Activated CD4-positive, alpha-beta T cell treated with anti-CD3 and anti-CD28 coated beads, Interleukin-2, amount 50 U/mL, for 16 hours (primary cell): ENCODE data around the gene RFTN1.
"Not testable (repeated sequence)": the region's sequence is repeated elsewhere in the genome, so short reads cannot be mapped to it uniquely, and the experiment has no call there.

ENCODE experiments used
- DNase-seq: peaks from one replicate; pipeline ENCODE4 v3.0.0-alpha.2; 2020

RFTN1 gene

DNA sequence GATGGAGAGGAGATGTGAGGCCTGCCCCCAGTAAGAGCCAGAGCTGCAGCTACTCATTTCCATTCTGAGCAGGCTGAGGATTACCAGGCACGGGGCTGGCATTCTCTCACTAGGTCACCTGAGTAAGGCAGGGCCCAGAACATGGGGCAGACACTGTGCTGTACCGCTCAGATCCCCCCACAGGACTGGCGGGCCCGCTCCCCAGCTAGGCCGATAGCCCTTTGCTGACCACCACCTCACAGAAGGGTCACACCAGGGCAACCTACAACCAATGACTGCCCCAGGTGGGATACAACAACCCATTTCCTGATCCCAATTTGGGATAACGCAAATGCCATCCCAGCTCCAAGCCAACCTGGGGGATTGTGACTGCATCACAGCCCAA lies 195.9 kb downstream of the RFTN1 start:
- DNase-seq: no peak

DNA sequence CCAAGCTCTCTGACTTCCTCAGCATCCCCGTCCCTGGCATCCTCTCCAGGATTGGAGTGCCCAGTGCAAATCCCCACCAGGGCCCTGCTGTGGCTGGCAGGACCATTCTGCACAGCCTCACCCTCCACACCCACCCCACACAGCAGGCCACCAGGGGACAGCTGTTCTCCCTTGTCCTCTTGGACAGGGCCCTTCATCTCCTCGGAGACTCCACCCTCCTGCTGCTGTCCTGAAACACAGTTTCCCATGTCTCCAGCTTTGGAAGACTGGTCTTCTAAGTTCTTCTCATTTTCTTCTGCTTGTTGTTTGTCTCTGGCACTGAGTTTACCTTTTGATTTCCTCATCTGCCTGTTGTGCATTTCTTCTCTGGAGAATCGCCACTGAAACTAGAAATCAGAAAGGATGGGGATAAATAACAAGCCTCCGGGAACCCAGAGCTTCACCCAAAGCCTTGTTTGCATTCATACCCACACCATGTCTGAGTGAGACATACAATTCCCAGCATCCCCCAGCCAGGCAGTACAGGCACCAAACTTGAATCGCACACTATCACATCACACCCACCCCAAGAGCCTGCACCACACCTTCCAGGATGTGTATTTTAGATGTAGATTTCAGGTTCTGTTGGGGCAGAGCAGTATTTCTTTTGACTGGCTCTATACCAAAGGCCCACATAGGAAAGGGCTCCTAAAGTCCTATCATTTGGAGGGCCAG lies 196.5 kb downstream of the RFTN1 start:
- no peak for DNase-seq

DNA sequence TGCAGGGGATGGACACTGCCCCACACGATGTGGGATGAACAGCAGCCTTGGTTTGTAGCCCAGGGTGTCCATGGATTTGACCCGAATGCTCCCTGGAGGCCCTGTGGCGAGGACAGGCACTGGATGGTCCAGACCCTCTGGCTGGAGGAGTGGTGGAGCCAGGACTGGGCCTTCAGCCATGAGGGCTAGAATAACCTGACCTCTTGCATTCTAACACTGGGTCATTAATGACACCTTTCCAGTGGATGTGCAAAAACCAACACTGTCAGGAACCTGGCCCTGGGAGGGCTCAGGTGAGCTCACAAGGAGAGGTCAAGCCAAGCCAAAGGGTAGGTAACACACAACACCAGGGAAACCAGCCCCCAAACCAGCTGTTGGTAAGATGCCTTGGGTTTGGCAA lies 197.1 kb downstream of the RFTN1 start:
- DNase-seq: no peak

DNA sequence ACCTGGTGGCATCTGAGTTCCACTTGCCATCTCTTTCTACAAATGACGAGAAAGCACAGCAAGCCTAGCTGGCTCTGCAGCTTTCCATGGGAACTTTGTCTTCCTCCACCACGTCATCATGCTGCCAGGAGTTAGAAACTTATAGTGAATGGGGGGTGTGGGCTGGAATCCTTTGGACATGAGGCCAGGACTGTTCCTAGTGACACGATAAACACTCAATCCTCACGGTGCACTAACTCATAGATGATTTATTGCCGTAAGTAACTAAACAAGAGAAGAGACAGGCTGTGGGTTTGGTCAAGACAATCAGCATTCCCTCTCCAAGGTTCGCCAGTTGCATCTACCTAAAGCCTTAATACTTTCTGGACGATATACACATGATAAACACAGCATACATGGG lies 197.9 kb downstream of the RFTN1 start:
- DNase-seq: no peak

DNA sequence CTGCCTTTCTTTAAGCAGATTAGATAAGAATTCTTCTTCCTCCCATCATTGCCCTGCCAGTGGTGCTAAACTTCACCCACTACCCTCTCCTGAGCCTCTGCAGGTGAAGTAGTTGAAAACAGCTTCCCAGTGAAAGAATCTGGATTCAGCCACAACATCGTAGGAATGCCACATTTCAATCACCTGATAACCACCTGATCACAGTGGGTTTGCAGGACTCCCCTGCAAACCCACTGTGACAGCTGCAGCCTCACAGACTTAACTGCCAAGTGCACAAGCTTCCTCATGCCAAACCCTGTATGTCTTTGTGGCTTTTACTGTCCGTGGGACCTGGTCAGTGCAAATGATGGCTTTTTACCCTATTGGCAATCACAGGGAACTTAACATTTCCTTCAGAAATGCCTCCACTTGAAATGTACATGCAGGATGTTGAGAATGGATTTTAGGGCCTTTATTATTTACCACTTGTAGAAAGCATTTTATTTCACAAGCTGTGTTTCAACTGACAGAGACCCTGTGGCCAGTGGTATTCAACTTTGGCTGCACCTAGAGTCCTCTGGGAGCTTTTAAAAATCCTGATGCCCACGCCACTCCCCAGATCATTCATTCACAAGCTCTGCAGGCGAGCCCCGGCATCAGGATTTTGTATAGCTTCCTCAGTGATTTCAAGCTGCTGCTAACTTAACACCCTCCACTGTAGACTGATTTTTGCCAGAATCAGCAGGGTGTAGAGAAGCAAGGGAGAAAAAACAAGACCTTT lies 199.4 kb downstream of the RFTN1 start:
- no peak for DNase-seq

DNA sequence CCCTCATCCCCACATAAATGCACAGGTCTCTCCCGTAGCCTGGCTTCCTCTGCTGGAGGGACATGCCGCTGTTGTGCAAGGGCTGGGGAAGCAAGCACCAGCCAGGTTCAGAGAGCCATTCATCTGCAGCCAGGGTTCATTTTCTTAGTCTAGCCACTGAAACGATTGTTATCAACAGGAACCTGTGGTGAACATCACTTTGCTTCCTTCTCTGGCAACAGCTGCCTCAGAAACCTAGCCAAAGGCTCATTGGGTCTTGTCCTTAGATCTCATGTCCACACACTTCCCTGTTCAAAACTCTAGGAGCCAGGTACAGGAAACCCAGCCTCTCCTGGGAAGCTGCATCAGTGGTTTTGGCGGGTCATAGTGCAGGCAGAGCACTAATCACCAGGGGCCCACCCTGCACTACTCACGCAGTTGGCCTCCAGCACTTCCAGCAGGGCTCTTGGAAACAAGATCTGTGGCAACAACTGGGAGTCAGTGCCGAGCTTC lies 201.5 kb downstream of the RFTN1 start:
- DNase-seq: peak; percentile 82

DNA sequence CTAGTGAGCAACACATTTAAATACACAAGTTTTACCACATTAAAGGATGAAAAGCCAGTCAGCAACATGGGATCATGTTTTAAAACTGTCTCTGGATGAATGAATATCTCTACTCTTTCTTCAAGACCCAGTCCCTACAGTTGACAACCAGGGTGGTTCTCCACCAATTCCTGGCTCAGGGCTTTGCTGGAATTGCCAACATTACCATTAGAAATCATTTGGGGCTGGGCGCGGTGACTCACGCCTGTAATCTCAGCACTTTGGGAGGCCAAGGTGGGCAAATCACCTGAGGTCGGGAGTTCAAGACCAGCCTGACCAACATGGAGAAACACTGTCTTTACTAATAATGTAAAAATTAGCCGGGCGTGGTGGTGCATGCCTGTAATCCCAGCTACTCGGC lies 203.0 kb downstream of the RFTN1 start:
- not testable (repeated sequence) for DNase-seq

DNA sequence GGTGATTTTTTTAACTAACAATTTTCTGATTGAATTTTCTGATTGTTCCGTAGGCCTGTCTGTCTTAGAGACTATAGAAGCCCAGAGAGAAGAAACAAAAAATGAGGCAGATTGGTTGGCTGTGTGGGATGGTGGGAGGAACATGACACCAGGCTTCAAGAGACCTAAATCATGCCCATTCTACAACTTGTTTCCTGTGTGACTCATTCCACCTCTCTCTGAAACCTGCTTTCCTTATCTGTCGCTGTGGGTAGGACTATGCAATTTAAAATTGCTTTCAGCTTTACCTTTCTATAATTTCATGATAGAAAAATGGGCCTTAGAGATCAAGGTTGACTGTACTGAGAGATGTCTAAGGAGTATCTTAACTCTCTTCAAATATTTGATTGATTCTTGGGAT lies 203.9 kb downstream of the RFTN1 start:
- peak; percentile 92 for DNase-seq

DNA sequence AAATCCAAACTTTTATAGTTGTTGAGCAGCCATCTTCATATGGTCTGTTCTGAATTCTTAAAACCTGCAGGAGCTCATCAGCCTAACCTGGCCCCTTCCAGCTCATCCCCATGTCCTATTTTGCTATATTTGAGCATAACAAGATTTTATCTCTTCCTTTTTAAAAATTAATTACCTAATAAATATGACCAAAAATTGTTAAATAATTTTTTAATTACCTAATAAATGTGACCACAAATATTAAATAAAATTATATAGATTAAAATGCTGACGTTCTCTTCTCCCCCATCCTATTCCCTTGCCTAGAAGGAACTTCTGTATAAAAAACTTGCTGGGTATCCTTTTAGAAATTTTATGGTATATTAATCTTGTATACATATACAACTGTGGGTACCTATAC lies 204.8 kb downstream of the RFTN1 start:
- DNase-seq: no peak

DNA sequence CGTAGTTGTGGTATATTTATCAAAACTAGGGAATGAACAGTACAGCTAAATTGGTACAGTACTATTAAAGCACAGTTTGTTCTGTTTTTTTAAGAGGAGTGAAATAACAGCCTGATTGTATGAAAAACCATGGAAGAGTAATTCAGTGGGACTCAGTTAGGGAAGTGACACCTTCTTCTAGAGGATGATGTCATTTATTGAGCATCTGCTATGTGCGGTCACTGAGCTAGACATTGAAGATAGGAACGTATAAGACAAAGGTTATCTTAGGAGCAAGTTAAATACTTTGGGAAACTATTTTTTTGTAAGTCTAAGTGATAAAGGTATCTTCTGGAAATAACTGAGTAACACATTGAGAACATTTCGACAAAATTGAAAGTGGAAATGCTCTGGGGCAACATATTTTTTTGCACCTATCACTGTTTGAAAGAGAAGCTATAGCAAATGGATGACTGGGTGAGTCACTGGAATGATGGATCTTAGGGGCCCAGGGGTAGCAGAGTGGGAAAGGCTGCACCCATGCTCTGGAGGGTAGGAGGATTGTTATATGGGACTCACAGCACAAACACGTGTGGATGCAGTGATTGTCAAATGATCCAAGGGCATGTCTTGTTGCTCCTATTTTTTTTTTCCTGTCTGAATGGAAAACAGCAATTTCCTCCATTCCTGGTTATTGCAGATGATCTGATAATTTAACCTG lies 205.5 kb downstream of the RFTN1 start:
- DNase-seq: no peak

DNA sequence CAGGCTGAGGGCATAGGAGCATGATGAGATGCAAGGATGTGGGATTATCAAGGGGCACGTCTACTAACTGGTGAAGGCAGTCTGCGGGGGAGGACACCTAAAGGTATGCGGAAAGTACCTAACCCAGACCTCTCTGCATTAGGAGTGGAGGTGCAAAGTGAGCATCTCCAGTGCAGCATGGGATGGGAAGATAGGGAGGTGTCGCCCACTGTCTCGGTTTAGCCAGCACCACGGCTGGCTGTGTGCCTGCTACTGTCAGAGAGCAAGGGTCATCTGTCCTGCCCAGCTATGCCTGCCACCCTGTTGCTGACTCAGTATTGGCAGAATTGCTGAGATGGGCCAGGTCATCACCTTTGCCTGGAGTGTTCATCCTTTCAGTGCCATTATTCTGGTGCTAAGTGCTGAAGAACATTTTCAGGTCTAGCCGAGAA lies 208.4 kb downstream of the RFTN1 start:
- DNase-seq: peak; percentile 45

DNA sequence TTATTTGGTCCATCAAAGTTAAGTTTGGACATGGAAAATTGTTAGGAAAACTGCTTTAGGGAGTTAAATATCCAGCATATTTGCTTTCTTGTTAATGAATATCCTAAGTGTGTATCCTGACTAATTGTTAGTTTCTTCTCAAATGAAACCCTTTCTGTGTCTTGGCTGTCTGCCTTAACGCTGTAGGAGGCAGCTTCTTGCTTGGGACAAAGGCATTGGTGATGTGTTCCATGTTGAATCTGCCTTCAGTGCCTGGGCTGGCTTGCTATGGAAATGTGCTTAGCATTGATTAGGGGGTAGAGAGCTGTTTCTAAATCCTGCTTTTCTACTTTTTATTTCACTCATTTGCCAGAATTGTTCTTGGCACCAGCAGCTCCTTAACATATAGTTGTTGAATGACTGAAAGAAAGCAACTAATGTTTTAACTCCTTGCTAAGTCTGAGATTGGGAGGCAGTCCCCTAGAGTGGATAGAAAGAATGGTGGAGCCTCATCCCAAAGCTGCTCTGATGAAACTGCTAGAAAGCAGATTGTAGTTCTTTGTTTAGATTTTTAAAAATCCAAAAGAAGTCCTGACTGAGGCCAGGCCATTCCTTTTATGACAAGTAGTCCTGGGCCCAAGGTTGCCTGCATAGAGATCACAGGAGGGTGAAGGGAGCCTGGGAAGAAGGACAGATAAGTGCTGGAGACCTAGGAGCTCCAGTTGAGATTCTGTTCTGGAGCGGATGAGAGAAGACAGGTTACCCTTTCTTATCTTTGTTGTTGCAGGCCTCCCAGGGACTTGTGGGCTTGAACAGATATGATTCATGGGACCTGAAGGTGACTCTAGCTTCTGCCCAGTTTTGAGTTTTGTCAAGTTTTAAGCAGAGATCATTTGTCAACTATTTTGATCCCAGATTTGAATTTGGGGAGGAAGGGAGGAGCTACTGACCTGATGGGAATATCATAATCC lies 209.2 kb downstream of the RFTN1 start:
- no peak for DNase-seq

DNA sequence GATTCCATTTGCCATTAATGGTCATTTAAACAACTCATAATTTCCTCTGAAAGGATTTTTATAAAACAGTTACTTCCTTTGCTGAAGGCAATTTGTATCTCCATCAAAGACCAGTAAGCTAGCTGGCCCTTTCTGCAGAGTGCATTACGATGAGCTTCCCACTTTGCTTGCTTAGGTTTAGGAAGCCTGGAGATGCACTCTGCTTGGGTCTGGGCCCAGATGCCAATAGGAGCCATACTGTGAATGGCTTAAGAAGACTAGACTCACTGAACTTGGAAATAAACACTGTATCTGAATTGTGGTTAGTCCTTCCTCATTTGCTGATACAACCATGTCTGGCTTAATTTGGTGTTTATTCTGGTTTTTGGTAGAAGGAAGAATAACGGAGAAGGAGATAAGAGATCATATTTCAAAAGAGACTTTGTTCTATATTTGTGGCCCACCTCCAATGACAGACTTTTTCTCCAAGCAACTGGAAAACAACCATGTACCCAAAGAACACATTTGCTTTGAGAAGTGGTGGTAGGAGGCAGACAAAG lies 210.4 kb downstream of the RFTN1 start:
- DNase-seq: no peak

DNA sequence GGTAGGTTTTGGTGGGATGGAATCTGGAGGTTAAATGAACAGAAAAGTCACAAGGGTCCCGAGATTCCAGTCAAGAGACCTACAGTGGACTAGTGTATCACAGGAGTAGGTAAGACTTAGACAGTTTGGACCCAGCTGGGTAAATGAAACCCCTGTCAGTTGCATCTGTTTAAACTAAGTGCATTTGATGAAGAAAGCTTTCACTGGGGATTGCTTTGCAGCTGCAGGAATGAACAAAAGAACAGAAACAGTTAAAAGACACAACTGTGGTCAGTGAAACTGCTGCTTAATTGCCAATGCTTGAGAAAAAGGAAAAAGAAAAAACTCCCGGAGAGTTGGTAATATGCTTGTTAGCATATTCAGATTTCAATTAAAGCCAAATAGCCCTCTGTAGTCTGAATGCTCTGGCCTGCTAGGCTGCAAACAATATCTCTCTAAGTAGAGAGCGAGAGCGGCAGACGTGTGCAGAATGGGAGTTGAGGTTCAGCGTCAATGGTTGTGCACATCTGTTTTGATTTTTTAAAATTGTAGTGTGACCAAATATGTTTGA lies 211.3 kb downstream of the RFTN1 start:
- DNase-seq: no peak

DNA sequence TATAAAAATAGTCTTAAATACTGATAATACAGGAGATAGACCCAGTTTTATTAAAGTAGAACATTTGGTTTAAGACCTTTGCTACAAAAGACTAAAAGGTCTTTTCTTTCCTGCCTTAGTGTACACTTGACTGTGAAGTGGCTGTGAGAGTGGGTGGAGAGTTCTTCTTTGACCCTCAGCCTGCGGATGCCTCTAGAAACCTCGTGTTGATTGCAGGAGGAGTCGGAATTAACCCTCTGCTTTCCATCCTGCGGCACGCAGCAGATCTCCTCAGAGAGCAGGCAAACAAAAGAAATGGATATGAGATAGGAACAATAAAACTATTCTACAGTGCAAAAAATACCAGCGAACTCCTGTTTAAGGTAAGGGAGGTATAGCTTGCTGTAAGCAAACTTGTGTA lies 212.0 kb downstream of the RFTN1 start:
- no peak for DNase-seq

DNA sequence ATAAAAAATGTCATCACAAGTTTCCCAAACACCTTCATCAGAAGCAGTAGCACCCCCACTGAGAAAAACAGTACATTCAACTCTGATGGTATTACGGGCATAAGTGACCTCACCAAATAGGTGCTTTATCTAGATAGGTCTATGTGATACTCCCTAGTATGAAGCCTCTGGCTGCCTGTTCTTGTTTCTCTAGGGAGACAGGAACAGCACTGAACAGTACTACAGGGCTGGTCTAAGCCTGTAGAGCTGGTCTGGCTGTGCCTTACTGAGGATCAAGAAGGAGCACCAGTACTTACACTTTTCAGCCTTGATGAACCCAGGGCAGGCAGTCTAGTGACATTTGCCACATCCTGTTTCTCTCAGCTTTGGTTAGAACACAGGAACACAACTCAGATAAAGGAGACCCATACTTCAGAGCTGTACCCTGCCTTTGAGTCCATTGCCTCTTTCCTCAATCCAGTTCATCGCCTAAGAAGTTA lies 212.6 kb downstream of the RFTN1 start:
- peak; percentile 75 for DNase-seq

DNA sequence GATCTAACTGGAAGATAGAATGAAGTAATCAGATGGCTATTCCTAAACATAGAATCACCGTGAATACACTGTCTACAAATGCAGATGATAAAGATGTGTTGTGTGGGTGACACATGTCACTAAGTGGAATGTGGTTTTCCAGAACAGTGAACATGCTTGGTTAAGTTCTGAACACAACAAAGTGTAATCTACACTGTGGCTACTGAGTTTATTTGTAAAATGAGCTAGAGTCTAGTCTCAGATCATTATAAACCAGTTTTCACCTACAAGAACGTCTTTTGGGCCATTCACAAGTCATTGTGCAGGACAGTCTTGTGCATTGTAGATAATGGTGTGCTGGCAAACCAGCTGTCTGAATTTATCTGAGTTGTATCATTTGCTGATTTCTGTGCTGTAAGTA lies 213.2 kb downstream of the RFTN1 start:
- DNase-seq: no peak

DNA sequence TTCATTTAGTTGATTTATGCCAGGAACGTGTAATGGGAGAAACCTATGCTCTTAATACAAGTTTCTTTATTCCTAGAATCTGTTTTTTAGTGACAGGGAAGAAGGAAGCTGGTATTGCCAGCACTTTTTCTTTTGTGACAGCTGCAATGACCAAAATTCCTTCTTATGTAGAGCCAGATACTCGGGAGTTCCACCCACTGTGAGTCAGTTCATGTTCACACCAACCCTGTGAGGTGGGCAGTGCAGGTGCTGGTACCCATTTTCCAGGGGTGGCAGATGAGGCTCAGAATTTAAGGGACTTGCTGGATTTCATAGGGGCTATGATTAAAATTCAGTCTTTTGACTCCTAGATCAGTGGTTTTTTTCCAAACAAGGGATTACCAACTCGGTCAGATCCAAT lies 213.8 kb downstream of the RFTN1 start:
- DNase-seq: no peak

DNA sequence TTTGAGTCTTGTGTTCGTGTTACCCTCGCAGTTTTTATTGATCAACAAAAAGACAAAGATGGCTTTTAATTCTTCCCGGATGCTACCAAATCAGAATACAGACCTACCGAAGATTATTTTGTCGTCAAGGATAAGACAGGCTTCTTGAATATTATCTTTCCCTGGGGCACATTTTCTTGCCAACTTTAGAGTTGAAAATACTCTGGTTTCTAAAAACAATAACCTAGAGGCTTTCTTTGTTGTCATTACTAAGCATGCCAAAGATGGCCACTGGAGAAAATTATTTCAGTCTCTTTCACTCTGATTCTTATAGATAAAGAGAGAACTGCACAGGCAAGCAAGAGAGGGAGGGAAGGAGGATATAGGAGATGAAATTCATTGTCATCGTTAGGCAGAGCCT lies 214.6 kb downstream of the RFTN1 start:
- no peak for DNase-seq

DNA sequence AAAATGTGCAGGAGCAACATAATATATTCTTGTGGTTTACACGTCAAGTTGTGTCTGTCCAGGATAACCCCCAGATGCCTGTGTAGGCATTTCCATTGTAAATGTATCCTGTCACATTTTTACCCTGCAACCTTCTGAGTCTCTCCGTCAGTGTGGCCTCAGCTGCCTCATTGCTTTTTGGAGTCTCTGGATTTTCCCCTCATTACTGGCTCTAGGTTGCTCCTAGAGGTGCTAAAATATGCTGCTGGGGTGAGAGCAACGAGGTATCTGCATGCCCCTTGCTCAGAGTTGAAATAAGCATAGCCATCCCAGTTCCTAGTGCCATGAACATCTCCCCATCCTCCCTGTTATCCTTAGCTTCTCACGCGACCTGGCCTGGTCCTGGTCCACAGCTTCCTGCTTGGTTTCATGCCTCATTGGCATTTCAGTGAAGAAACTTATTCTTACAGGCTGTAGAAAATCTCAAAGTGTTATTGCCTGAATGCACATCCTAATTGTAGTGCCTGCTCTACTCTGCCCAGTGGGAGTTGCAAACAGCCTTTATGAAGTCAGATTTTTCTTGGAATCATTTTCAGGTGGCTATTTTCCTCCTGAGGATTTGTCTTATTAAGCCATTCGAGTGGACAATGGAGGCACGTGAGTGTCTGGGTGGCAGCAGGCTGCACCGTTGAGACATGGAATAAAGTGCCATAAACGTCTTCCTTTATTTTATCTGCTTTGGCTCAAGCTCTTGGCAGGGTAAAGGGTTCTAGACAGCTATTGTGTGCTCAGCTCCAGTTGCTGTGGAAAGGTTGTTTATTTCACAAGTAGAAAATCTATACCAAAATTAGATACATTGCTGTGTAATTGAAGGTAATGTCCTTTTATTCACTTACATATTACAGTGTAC lies 215.3 kb downstream of the RFTN1 start:
- DNase-seq: no peak
